GM21447 (cell line): ENCODE data around the gene LRRC75A.

Experiments used
- ATAC-seq: cut with Tn5 transposase; IDR thresholded peaks from one replicate; pipeline ENCODE4 v1.9.1; 2021; ENCODE audit not compliant: unreplicated experiment

LRRC75A gene

DNA sequence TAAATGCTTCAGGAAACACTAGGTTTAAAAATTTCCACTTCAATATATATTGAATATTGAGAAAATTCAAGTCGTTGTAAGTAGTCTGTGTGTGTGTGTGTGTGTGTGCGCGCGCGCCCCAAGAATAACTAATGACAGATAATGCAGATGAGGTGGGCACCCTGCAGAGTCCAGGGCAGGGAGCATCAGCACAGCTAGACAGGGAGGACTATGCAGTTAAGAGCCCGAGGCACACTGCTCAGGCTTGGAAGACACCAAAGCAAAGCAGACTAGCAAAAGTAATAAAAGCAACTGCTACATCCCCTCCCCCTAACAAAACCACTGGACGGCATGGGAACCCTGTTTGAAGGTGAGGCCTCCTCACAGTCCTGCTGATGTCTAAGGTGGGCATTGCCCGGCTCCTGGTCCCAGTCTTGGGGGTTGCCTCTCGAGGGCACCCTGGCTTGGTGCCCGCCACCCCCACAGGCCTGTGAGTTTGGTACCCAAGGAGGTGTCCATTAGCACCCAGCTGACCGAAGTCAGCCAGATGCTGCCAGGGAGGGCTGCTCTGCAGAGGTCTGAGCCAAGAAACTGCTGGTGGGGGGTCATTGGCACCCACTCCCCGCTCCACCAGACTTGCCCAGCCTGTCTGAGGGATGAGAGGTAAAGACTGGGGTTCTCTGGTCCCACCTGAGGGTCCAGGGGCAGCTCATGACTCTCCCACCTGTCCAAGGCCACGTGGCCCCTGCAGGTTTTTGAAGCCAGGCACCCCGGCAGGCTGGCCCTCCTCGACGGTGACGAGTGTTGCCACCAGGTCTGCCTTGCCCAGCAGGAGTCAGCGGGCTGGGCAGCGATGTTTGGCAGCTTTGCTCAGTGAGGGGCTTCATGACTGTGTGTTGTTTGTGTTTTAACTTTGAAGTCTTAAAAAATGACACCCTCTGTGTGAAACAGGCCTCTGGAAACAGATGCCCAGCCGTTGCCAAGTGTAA is 18.7 kb downstream of the LRRC75A start:
- ATAC-seq = no peak

GRCh38 chr17:16472539-16472938 is 19.5 kb downstream of the LRRC75A start:
- no peak for ATAC-seq

GRCh38 chr17:16471295-16471694 is 20.7 kb downstream of the LRRC75A start:
- no peak for ATAC-seq

GRCh38 chr17:16470265-16470664 is 21.7 kb downstream of the LRRC75A start:
- ATAC-seq = no peak

DNA sequence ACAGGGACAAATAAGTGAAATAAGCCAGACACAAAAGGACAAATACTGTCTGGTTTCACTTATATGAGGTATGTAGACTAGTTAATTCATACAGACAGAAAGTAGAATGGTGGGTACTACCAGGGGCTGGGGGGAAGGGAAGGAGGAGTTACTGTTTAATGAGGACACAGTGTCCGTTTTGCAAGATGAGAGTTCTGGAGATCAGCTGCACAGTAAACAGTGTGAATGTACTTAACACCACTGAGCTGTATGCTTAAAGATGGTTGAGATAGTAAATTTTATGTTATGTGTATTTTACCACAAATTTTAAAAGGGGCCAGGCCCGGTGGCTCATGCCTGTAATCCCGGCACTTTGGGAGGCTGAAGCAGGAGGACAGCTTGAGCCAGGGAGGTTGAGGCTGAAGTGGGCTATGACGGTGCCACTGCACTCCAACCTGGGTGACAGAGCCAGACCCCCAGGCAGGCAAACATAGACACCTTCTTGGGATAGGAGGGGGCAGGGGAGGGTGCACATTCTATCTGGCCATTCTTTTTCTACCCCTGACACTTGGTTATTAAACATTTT is 23.5 kb downstream of the LRRC75A start:
- ATAC-seq = no peak

DNA sequence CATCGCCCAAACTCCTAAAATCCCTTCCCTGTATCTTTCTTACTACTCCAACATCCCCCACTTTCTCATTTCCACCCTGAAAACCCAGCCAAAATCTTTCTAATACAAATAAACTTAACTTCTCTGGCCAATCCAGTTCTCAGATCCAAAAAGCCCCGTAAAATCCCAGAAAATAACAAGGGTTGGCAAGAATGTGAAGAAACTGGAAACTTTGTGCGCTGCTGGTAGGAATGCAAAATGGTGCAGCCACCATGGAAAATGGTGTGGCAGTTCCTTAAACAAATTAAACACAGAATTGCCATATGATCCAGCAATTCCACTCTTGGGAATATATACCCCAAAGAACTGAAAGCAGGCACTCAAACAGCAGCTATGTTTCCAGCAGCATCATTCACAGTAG is 24.1 kb downstream of the LRRC75A start:
- ATAC-seq = no peak

DNA sequence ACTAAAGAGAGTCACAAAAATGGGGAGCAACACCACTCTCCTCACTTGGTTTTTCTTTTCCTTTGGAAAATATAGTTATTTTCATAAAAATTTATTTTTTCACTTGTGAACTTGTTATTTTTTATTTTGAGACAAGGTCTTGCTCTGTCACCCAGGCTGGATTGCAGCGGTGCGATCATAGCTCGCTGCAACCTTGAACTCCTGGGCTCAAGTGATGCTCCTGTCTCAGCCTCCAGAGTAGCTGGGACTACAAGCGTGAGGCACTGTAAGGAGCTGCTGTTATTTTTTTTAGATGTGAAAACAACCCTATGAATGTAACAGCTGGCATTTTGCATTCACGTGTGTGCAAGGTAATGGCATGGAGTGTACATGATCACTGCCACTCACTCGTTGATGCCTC is 24.9 kb downstream of the LRRC75A start:
- no peak for ATAC-seq

DNA sequence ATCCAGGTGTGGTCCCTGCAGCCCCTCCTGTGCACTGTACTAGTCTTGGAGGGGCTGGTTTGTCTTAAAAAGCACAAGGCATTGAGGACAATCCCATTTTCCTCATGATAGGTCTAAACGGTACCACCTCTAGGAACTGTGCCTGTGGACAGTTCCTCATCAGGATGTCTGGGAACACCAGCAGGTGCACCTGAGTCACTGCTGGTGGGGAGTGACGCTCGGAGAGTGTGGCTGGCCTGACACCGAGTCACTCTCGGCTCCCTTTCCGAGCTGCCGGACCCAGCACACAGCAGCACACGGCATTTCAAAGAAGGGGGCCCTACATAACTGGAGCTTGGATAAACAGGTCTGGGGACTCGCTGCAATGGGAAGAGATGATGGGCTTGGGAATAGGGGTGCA is 25.6 kb downstream of the LRRC75A start:
- no peak for ATAC-seq

DNA sequence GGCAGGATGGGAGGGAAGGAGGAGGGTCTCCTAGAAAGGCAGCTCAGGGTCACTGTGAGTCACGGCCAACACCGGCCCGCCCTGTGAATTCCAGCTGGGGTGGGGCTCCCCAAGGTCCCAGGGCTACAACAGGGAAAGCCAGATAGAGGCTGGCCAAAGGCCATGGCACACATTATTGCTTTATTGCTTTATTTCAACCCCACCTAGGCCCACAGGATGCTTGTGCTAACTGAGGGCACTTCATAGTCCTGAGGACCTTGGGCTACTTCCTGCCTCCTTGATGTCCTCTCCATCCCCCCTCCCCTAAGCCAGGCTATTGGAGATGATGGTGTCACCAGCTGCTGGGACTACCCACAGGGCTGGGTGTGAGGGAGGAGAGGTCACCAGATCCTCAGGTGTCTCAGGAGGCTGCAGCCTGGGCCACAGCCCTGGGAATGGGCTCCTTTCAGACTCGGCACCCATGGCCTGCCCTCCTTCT is 26.1 kb downstream of the LRRC75A start:
- no peak for ATAC-seq

DNA sequence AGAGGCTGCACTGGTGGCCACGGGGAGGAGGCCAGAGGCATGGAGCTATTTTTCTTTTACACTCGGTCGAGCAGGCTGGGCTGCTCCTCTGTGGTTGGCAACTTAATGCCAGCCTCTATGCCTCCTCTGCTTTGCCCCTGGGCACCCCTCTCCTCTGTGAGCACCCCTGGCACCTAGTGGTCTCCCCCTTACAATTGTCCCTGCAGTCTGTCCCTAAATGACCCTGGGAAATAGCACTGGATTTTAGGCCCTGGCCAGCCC is 27.0 kb downstream of the LRRC75A start:
- no peak for ATAC-seq

- no peak for ATAC-seq
These were observed 27.5 kb downstream of the LRRC75A start for GRCh38 chr17:16464303-16465051.

GRCh38 chr17:16463358-16464302 is 28.4 kb downstream of the LRRC75A start:
- no peak for ATAC-seq

- no peak for ATAC-seq
These were observed 29.7 kb downstream of the LRRC75A start for GRCh38 chr17:16462070-16462864.

DNA sequence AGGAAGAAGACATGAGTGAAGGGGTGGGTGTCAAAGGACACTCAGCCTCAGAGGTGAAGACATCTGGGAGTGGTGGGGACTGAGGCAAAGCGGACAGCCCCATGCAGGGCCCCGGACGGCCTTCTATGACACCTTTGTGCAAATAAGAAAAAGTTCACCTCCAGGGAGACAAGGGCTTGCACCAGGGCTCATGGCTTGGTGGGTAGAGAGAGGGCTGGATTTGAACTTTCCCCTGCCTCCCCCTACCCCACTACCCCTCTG is 30.5 kb downstream of the LRRC75A start:
- ATAC-seq = no peak

DNA sequence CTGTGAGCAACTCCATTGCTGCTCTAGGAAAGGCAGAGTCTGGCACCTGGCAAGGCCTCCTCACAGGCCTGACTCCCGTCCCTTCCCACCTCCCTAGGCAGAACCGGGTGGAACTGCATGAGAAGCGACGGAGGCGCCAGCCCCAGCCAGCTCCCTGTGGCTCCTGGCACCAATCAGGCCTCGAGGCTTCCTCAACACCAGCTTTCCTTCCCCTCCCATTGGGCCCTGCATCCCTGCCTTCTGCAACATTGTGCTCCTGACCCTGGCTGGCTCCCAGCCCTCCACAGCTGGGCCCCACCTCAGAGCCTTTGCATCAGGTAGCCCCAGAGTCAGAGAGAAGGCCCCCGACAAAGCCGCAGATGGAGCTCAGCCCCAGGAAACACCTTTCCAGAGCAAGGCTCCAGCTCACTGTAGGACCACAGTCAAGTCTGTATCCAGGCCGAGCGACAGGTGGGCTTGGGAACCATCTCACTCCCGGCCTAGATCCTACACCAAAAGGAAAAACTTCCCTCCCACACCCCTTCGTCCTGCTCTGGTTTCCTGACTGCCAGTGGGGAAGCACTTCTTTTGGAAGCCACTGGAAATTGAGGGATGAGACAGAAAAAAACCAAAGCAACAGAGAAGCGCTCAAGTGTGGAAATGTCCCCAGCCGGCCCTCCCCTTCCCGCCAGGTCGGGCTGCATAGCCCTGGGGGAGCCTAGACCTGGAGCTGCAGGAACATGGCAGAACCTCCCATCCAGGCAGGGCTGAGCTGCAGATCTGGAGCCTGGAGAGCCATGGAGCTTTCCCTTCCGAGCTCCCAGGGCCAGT is 31.0 kb downstream of the LRRC75A start:
- ATAC-seq = no peak

DNA sequence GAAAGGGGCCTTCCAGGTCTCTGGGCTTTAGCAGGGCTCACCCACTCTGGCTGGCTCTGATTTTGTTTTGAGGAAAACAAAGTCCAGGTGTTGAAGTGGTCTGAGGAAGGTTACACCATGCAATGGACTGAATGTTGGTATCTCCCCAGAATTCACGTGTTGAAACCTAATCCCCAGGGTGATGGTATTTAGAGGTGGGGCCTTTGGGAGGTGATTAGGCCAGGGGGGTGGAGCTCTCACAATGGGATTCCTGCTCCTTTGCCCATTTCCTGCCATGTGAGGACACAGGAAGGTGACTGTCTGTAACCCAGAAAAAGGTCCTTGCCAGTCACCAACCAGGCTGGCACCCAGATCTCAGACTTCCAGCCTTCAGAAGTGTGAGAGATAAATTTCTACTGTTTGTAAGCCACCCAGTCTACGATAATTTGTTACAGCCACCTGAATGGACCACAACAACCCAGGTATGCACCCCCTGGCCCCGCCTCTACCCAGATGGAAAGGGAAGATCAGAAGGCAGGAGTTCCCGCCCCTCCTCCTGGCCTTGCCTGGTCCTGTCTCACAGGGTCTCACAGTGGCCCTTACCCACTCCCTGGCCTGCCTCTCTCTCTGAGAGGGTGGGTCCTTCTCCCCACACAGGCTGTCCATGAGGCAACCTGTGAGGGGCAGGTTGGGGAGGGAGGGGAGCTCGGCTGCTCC is 32.0 kb downstream of the LRRC75A start:
- no peak for ATAC-seq

DNA sequence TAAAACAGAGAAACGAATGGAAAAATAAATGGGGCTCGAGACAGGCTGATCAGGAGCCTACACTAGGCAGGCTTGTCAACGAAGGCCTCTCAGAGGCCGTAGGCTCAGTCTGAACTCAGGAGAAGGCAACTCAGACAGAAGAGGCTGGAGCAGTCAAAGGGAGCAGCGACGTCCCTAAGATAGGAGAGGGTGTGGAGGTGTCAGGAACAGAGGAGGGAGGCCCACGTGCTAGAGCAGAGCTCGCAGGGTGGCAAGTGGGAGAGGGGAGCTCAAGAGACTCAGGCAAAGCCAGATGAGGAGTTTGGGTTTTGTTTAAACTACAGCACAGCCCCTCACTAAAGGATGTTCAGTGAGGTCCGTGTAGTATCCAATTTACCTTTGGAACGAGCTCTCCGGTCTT is 32.7 kb downstream of the LRRC75A start:
- no peak for ATAC-seq

GRCh38 chr17:16456742-16457316 is 35.2 kb downstream of the LRRC75A start:
- no peak for ATAC-seq
